IMR-90 (cell line): ENCODE results near the gene IL1RAP. TPM values are rescaled to one million over a fixed set of nuclear protein-coding genes. Genes with fewer than 3 reads are reported as not detected.

ENCODE experiments used
- ATAC-seq: fragments of 200-7000 bp; cut with Tn5 transposase; 2 replicates; pipeline ENCODE4 v1.9.1; 2020; ENCODE audit warnings: low read depth, mild to moderate bottlenecking, moderate library complexity
- BruUV-seq: library from RNA; stranded (reverse); fragments of 400-500 nt; replicated peaks from 2 replicates; lab custom pipeline; 2021; lab: Mats Ljungman, UMichigan
- CTCF ChIA-PET: fragments of 300-600 bp; formaldehyde crosslinking; extraction: SDS; loops from one replicate; lab custom pipeline; 2021; ENCODE audit warnings: antibody characterized with exemption; lab: Yijun Ruan, JAX
- POLR2A ChIA-PET: fragments of 300-600 bp; sonication (Branson Sonifier 250); formaldehyde crosslinking; loops from one replicate; lab custom pipeline; 2022; ENCODE audit warnings: antibody characterized with exemption; ENCODE audit not compliant: unreplicated experiment; lab: Charles Lee
- DNase-seq: peaks from one replicate; pipeline ENCODE4 v3.0.0; 2013
- H2AFZ ChIP-seq: replicated peaks from 2 replicates; pipeline ENCODE3; 2013; ENCODE audit warnings: low read length, mild to moderate bottlenecking; ENCODE audit not compliant: poor library complexity
- H2AK5ac ChIP-seq: 2 replicates; pipeline ENCODE4 v1.6.1; 2013; ENCODE audit warnings: low read depth, low read length, inconsistent platforms
- H2AK9ac ChIP-seq: replicated peaks from 2 replicates; pipeline ENCODE3; 2013; ENCODE audit warnings: mild to moderate bottlenecking, low read depth, low read length, moderate library complexity; ENCODE audit not compliant: poor library complexity
- H2BK120ac ChIP-seq: 2 replicates; pipeline ENCODE4 v1.6.1; 2013; ENCODE audit warnings: low read depth, low read length, inconsistent platforms
- H2BK15ac ChIP-seq: 3 replicates; pipeline ENCODE4 v1.6.1; 2013; ENCODE audit warnings: low read depth, low read length, inconsistent platforms
- H2BK20ac ChIP-seq: 2 replicates; pipeline ENCODE4 v1.6.1; 2013; ENCODE audit warnings: low read depth, mild to moderate bottlenecking, inconsistent platforms, low read length, moderate library complexity
- H2BK5ac ChIP-seq: 2 replicates; pipeline ENCODE4 v1.6.1; 2013; ENCODE audit warnings: mild to moderate bottlenecking, low read depth, low read length, inconsistent platforms; ENCODE audit not compliant: poor library complexity, severe bottlenecking
- H3K14ac ChIP-seq: replicated peaks from 2 replicates; pipeline ENCODE4 v1.6.1; 2013; ENCODE audit warnings: low read depth, low read length, inconsistent platforms
- H3K18ac ChIP-seq: 2 replicates; pipeline ENCODE4 v1.6.1; 2013; ENCODE audit warnings: low read depth, low read length, control low read depth
- H3K23ac ChIP-seq: 2 replicates; pipeline ENCODE4 v1.6.1; 2013; ENCODE audit warnings: low read depth, low read length, inconsistent platforms
- H3K27ac ChIP-seq: 2 replicates; pipeline ENCODE4 v1.5.1; 2013; ENCODE audit warnings: mild to moderate bottlenecking, control low read depth, low read length; ENCODE audit not compliant: insufficient read depth
- H3K27me3 ChIP-seq: 2 replicates; pipeline ENCODE4 v1.6.1; 2013; ENCODE audit warnings: low read length; ENCODE audit not compliant: control insufficient read depth, insufficient read depth
- H3K36me3 ChIP-seq: 2 replicates; pipeline ENCODE4 v1.6.1; 2013; ENCODE audit warnings: low read length, mixed read lengths; ENCODE audit not compliant: control insufficient read depth, insufficient read depth
- H3K4ac ChIP-seq: 2 replicates; pipeline ENCODE4 v1.6.1; 2013; ENCODE audit warnings: low read depth, low read length, inconsistent platforms
- H3K4me1 ChIP-seq: 2 replicates; pipeline ENCODE4 v1.6.1; 2013; ENCODE audit warnings: low read length, mixed read lengths; ENCODE audit not compliant: control insufficient read depth, insufficient read depth
- H3K4me2 ChIP-seq: 2 replicates; pipeline ENCODE4 v1.6.1; 2013; ENCODE audit warnings: low read depth, mild to moderate bottlenecking, control low read depth, low read length, moderate library complexity
- H3K4me3 ChIP-seq: 2 replicates; pipeline ENCODE4 v1.5.1; 2013; ENCODE audit warnings: low read depth, mild to moderate bottlenecking, control low read depth, low read length, moderate library complexity; ENCODE audit not compliant: insufficient read depth
- H3K56ac ChIP-seq: 2 replicates; pipeline ENCODE4 v1.6.1; 2013; ENCODE audit warnings: low read length, inconsistent platforms; ENCODE audit not compliant: insufficient read depth; ENCODE audit errors: extremely low read depth
- H3K79me1 ChIP-seq, 2 experiments: 2 replicates each; pipeline ENCODE4 v1.6.1; 2013; ENCODE audit warnings: low read length in 2 of 2, inconsistent platforms in 1 of 2, low read depth in 1 of 2
- H3K9ac ChIP-seq: 2 replicates; pipeline ENCODE4 v1.6.1; 2013; ENCODE audit warnings: low read depth, low read length, control low read depth
- H3K9me1 ChIP-seq: 2 replicates; pipeline ENCODE4 v1.6.1; 2013; ENCODE audit warnings: low read length, inconsistent platforms; ENCODE audit not compliant: insufficient read depth
- H3K9me3 ChIP-seq: 2 replicates; pipeline ENCODE4 v1.6.1; 2013; ENCODE audit warnings: low read length; ENCODE audit not compliant: control insufficient read depth, insufficient read depth
- H4K20me1 ChIP-seq: 2 replicates; pipeline ENCODE4 v1.6.1; 2013; ENCODE audit warnings: low read length, inconsistent platforms; ENCODE audit not compliant: insufficient read depth
- H4K5ac ChIP-seq: 2 replicates; pipeline ENCODE4 v1.6.1; 2013; ENCODE audit warnings: mild to moderate bottlenecking, low read depth, low read length, control low read depth
- H4K8ac ChIP-seq, 2 experiments: 2 replicates each; pipeline ENCODE4 v1.6.1; 2013; ENCODE audit warnings: low read depth in 2 of 2, low read length in 2 of 2, control low read depth in 1 of 2, inconsistent platforms in 1 of 2
- H4K91ac ChIP-seq: 2 replicates; pipeline ENCODE4 v1.6.1; 2013; ENCODE audit warnings: low read depth, low read length, inconsistent platforms; ENCODE audit not compliant: insufficient read depth
- BHLHE40 ChIP-seq: fragments of 150-350 bp; IDR thresholded peaks from 2 replicates; pipeline ENCODE4 v1.6.1; 2016; ENCODE audit warnings: mild to moderate bottlenecking, low read depth, low read length
- CEBPB ChIP-seq: IDR thresholded peaks from 2 replicates; pipeline ENCODE4 v1.6.1; 2012; ENCODE audit warnings: low read depth, low read length, improper control_type of control experiment
- MAFK ChIP-seq: IDR thresholded peaks from 2 replicates; pipeline ENCODE4 v1.6.1; 2012; ENCODE audit warnings: low read depth, low read length, improper control_type of control experiment
- NFE2L2 ChIP-seq: fragments of 150-350 bp; IDR thresholded peaks from 2 replicates; pipeline ENCODE4 v1.6.1; 2016; ENCODE audit warnings: low read depth, mild to moderate bottlenecking, low read length
- POLR2A ChIP-seq: IDR thresholded peaks from 2 replicates; pipeline ENCODE4 v1.6.1; 2012; ENCODE audit warnings: mild to moderate bottlenecking, low read depth, low read length
- USF2 ChIP-seq: fragments of 150-350 bp; IDR thresholded peaks from 2 replicates; pipeline ENCODE4 v1.6.1; 2017; ENCODE audit warnings: mild to moderate bottlenecking, antibody characterized with exemption, low read length, low read depth
- WGBS, 2 experiments: methylation state at CpG; one replicate each; pipeline versions ENCODE4 v1.1.5 to v1.1.7; 2013; ENCODE audit warnings: missing lambda C conversion rate in 2 of 2; ENCODE audit not compliant: insufficient read length in 1 of 2; ENCODE audit errors: extremely low coverage in 2 of 2; 5-methylcytosine and 5-hydroxymethylcytosine counted together
- dilution Hi-C: fragments of 300-500 bp; cut with HindIII; formaldehyde crosslinking; loops from one replicate; pipeline ENCODE4 v1.14.3; 2018; ENCODE audit warnings: low sequenced_read_pairs; ENCODE audit not compliant: unreplicated experiment
- in situ Hi-C: fragments of 300-500 bp; cut with MboI; formaldehyde crosslinking; loops from 3 replicates; pipeline ENCODE4 v1.14.3; 2019; ENCODE audit warnings: low sequenced_read_pairs, inconsistent platforms, mixed read lengths
- intact Hi-C: fragments of 100-400 bp; cut with micrococcal nuclease; formaldehyde crosslinking; loops from 2 replicates; pipeline ENCODE4 v1.10.0; 2022
- polyA plus RNA-seq, 3 experiments: library from polyadenylated mRNA; depleted of rRNA; stranded (reverse); fragments of >200 nt; gene quantifications; 2 replicates each; pipeline ENCODE4 v1.2.3, GENCODE V29; 2012; ENCODE audit warnings: low replicate concordance in 1 of 3
- total RNA-seq: library from RNA; depleted of rRNA; stranded (reverse); fragments of >200 nt; gene quantifications from 2 replicates; pipeline ENCODE4 v1.2.3, GENCODE V29; 2012

The IL1RAP gene
- total and polyA plus RNA-seq, 2 of the 4 experiments (the other 2 are of a cell fraction), result 8.3 to 11.3 TPM

GRCh38 chr3:190499122-190499521 lies 14.8 kb upstream of the IL1RAP start:
- H3K27ac ChIP-seq, result no peak overlapping the region
- H3K18ac ChIP-seq, result no peak overlapping the region
- no peak overlapping the region for H3K4me2 ChIP-seq
- in situ Hi-C loops (no loop called here), intact Hi-C loops (no loop called here), dilution Hi-C loops (no loop called here)
- no peaks in the 10 kb centered on the region for H4K20me1 ChIP-seq
- no peak overlapping the region for H3K14ac ChIP-seq
- peak overlapping the region; percentile 33 for H2BK5ac ChIP-seq
- H2AFZ ChIP-seq, result peak overlapping the region; percentile 8
- DNase-seq (no peak), ATAC-seq (no peak)
- no peaks in the 10 kb centered on the region for H3K36me3 ChIP-seq
- no peak overlapping the region for H3K9ac ChIP-seq
- no peak overlapping the region for H2BK120ac ChIP-seq
- no peak overlapping the region for H3K23ac ChIP-seq
- no peak overlapping the region for H2BK15ac ChIP-seq
- no peak overlapping the region for H3K4me3 ChIP-seq
- no peaks in the 10 kb centered on the region for H3K9me1 ChIP-seq
- no peak overlapping the region for H2BK20ac ChIP-seq
- no peak overlapping the region for H4K91ac ChIP-seq
- CTCF ChIA-PET, result no interaction called here
- no peaks in the 10 kb centered on the region for H3K9me3 ChIP-seq
- no peaks in the 10 kb centered on the region; the same call in none of the 2 replicates for H3K27me3 ChIP-seq
- WGBS, 2 experiments, result no CpG with 5 or more reads among the region's 2 CpGs
- no peaks in the 10 kb centered on the region for H3K79me1 ChIP-seq
- BruUV-seq, result no TSS peak
- POLR2A ChIA-PET, result no interaction called here
- H4K5ac ChIP-seq, result no peak overlapping the region
- no peak overlapping the region for H3K4ac ChIP-seq
- H3K56ac ChIP-seq, result no peak overlapping the region
- no peaks in the 10 kb centered on the region for H3K4me1 ChIP-seq
- H4K8ac ChIP-seq, result no peak overlapping the region
- TF ChIP-seq USF2 (no peak), MAFK (no peak), POLR2A (no peak), BHLHE40 (no peak), NFE2L2 (no peak), CEBPB (no peak)
- peak overlapping the region; percentile 50 for H2AK9ac ChIP-seq
- H2AK5ac ChIP-seq, result no peak overlapping the region
